GM12878 (cell line): ENCODE measurements around the gene CDKN2B-AS1. TPM values are rescaled to one million over a fixed set of nuclear protein-coding genes. Genes with fewer than 3 reads are reported as not detected.
A peak's percentile ranks its signal among the peaks of the same experiment; 100 is the strongest.

ENCODE experiments used
- ATAC-seq: fragments of 200-7000 bp; cut with Tn5 transposase; 3 replicates; pipeline ENCODE4 v1.9.1; 2020; ENCODE audit warnings: mild to moderate bottlenecking, moderate library complexity
- BruUV-seq: library from RNA; stranded (reverse); fragments of 400-500 nt; replicated peaks from 2 replicates; lab custom pipeline; 2021; lab: Mats Ljungman, UMichigan
- CTCF ChIA-PET: fragments of 300-600 bp; sonication (Branson Sonifier 250); formaldehyde crosslinking; extraction: SDS; loops from one replicate; lab custom pipeline; 2021; ENCODE audit warnings: inconsistent platforms; lab: Yijun Ruan, JAX
- POLR2A ChIA-PET: fragments of 350-600 bp; formaldehyde crosslinking; extraction: SDS; loops from one replicate; lab custom pipeline; 2021; ENCODE audit warnings: inconsistent platforms; lab: Charles Lee
- RAD21 ChIA-PET: fragments of 300-600 bp; sonication (Branson Sonifier 250); formaldehyde crosslinking; loops from one replicate; lab custom pipeline; 2023; ENCODE audit warnings: antibody characterized with exemption; ENCODE audit not compliant: unreplicated experiment; lab: Charles Lee
- SMC1A ChIA-PET: fragments of 300-600 bp; sonication (Branson Sonifier 250); formaldehyde crosslinking; loops from one replicate; lab custom pipeline; 2023; ENCODE audit not compliant: unreplicated experiment, uncharacterized antibody; lab: Charles Lee
- DNase-seq: peaks from one replicate; pipeline ENCODE4 v3.0.0-alpha.2; 2011; ENCODE audit warnings: low read depth, low spot score
- FAIRE-seq: peaks from 3 replicates; lab custom pipeline; 2011; peaks lifted over from hg19 to GRCh38; lab: Jason Lieb, UNC
- H2AFZ ChIP-seq: 2 replicates; pipeline ENCODE4 v1.6.0; 2011; ENCODE audit warnings: low read depth, low read length, control low read depth; ENCODE audit not compliant: control insufficient read depth
- H3K27ac ChIP-seq: 2 replicates; pipeline ENCODE4 v1.5.1; 2011; ENCODE audit warnings: control low read depth; ENCODE audit not compliant: control insufficient read depth, insufficient read depth
- H3K27me3 ChIP-seq, 2 experiments: replicated peaks in 1 of 2; 2 replicates each; pipeline versions ENCODE4 v1.6.0 to v1.6.1; 2011; ENCODE audit warnings: low read length in 1 of 2; ENCODE audit not compliant: control insufficient read depth in 2 of 2, insufficient read depth in 2 of 2
- H3K36me3 ChIP-seq, 2 experiments: 2 replicates each; pipeline ENCODE4 v1.5.1; 2011; ENCODE audit warnings: low read length in 1 of 2; ENCODE audit not compliant: control insufficient read depth in 2 of 2, insufficient read depth in 2 of 2
- H3K4me1 ChIP-seq: 2 replicates; pipeline ENCODE4 v1.6.1; 2011; ENCODE audit warnings: mild to moderate bottlenecking, low read length, moderate library complexity, mixed read lengths; ENCODE audit not compliant: control insufficient read depth, insufficient read depth
- H3K4me2 ChIP-seq: 2 replicates; pipeline ENCODE4 v1.6.0; 2011; ENCODE audit warnings: control low read depth; ENCODE audit not compliant: control insufficient read depth, insufficient read depth
- H3K4me3 ChIP-seq: fragments of 200-600 bp; sonication (generic); 2 replicates; pipeline ENCODE4 v1.5.1; 2016
- H3K79me2 ChIP-seq: 2 replicates; pipeline ENCODE4 v1.6.0; 2011; ENCODE audit warnings: low read length; ENCODE audit not compliant: control insufficient read depth, insufficient read depth
- H3K9ac ChIP-seq: 2 replicates; pipeline ENCODE4 v1.8.0; 2011; ENCODE audit warnings: low read length, control low read depth, mixed read lengths; ENCODE audit not compliant: control insufficient read depth, insufficient read depth
- H3K9me3 ChIP-seq: replicated peaks from 3 replicates; pipeline ENCODE4 v1.5.1; 2011; ENCODE audit warnings: mild to moderate bottlenecking, low read length; ENCODE audit not compliant: control insufficient read depth, insufficient read depth
- H4K20me1 ChIP-seq: 2 replicates; pipeline ENCODE4 v1.6.0; 2011; ENCODE audit not compliant: control insufficient read depth, insufficient read depth
- BMI1 ChIP-seq: fragments of 450-650 bp; IDR thresholded peaks from 2 replicates; pipeline ENCODE4 v1.6.1; 2016; ENCODE audit warnings: mild to moderate bottlenecking, moderate library complexity, borderline replicate concordance
- CBFB ChIP-seq: IDR thresholded peaks from 2 replicates; pipeline ENCODE4 v1.6.1; 2016; ENCODE audit warnings: antibody characterized with exemption, low read depth
- JUNB ChIP-seq: IDR thresholded peaks from 2 replicates; pipeline ENCODE4 v1.6.1; 2016; ENCODE audit warnings: antibody characterized with exemption, mild to moderate bottlenecking
- NBN ChIP-seq: fragments of 450-650 bp; IDR thresholded peaks from 2 replicates; pipeline ENCODE4 v1.6.1; 2016
- NFIC ChIP-seq: IDR thresholded peaks from 2 replicates; pipeline ENCODE4 v1.6.1; 2012; ENCODE audit warnings: low read depth, mild to moderate bottlenecking, inconsistent platforms, low read length, moderate library complexity
- NFYB ChIP-seq: IDR thresholded peaks from 2 replicates; pipeline ENCODE4 v1.6.1; 2011; ENCODE audit warnings: low read depth, mild to moderate bottlenecking, low read length, improper control_type of control experiment, moderate library complexity; ENCODE audit not compliant: insufficient read depth
- NR2C1 ChIP-seq: fragments of 450-650 bp; IDR thresholded peaks from 2 replicates; pipeline ENCODE4 v1.6.1; 2017; ENCODE audit warnings: antibody characterized with exemption, mild to moderate bottlenecking, moderate library complexity
- RELA ChIP-seq: fragments of 450-650 bp; IDR thresholded peaks from 2 replicates; pipeline ENCODE4 v1.8.0; 2014; ENCODE audit warnings: borderline replicate concordance; ENCODE audit not compliant: partially characterized antibody
- RUNX3 ChIP-seq: IDR thresholded peaks from 2 replicates; pipeline ENCODE4 v1.6.1; 2012; ENCODE audit warnings: low read length, inconsistent platforms
- SMAD1 ChIP-seq: fragments of 450-650 bp; IDR thresholded peaks from 2 replicates; pipeline ENCODE4 v1.6.1; 2018; ENCODE audit warnings: mild to moderate bottlenecking, low read depth; ENCODE audit not compliant: partially characterized antibody
- SPI1 ChIP-seq: IDR thresholded peaks from 2 replicates; pipeline ENCODE4 v1.6.1; 2011; ENCODE audit warnings: low read depth, mild to moderate bottlenecking, low read length, moderate library complexity, borderline replicate concordance; ENCODE audit not compliant: insufficient read depth
- SREBF1 ChIP-seq: IDR thresholded peaks from 2 replicates; pipeline ENCODE4 v1.6.1; 2012; ENCODE audit warnings: mild to moderate bottlenecking, low read length
- SRF ChIP-seq, 2 experiments: IDR thresholded peaks; 2 replicates each; pipeline ENCODE4 v1.6.1; 2011; ENCODE audit warnings: low read depth in 2 of 2, low read length in 2 of 2, mild to moderate bottlenecking in 1 of 2, moderate library complexity in 1 of 2
- SUZ12 ChIP-seq: fragments of 200-600 bp; sonication (generic); IDR thresholded peaks from one replicate; pipeline ENCODE4 v1.6.1; 2018; ENCODE audit warnings: antibody characterized with exemption, mild to moderate bottlenecking; ENCODE audit not compliant: unreplicated experiment
- WGBS: methylation state at CpG from one replicate; pipeline ENCODE4 v1.1.6; 2016; ENCODE audit warnings: low lambda C conversion rate; ENCODE audit not compliant: insufficient replicate concordance, insufficient coverage; ENCODE audit errors: missing lambda C conversion rate; 5-methylcytosine and 5-hydroxymethylcytosine counted together
- in situ Hi-C: fragments of 300-500 bp; cut with MboI; formaldehyde crosslinking; loops from 9 replicates; pipeline ENCODE4 v1.14.3; 2018; ENCODE audit warnings: mixed read lengths
- intact Hi-C: fragments of 100-400 bp; cut with micrococcal nuclease; formaldehyde crosslinking; loops from one replicate; pipeline ENCODE4 v1.14.2; 2022; ENCODE audit not compliant: unreplicated experiment
- polyA plus RNA-seq, 11 experiments: library from polyadenylated mRNA; depleted of rRNA in 4 of 11; unstranded in 6 of 11; stranded (reverse) in 5 of 11; fragments of >200 nt; fragmentation: Nextera tagmentation in 4 of 11; fragmentation: Illumina TruSeq in 1 of 11; extraction: Ambion mirVana in 4 of 11; extraction: Trizol in 1 of 11; gene quantifications; 1 replicate in 1 of 11; 2 replicates in 10 of 11; pipeline versions ENCODE4 v1.2.1 to v1.2.3, GENCODE V29; 2011 to 2016; ENCODE audit warnings: inconsistent platforms in 2 of 11, missing spikeins in 2 of 11, low read depth in 1 of 11
- total RNA-seq, 4 experiments: library from RNA; depleted of rRNA in 3 of 4; stranded (reverse); fragments of >200 nt in 3 of 4; fragmentation: Illumina TruSeq in 1 of 4; extraction: Trizol in 1 of 4; gene quantifications; 2 replicates each; pipeline versions ENCODE4 v1.2.1 to v1.2.3, GENCODE V29; 2013 to 2021
- TF ChIP-seq, protein P1 (sequence below): IDR thresholded peaks from 2 replicates; pipeline ENCODE4 v1.6.1; 2012; ENCODE audit warnings: low read depth, low read length, improper control_type of control experiment
- TF ChIP-seq, protein P2 (sequence below): IDR thresholded peaks from 2 replicates; pipeline ENCODE4 v1.6.1; 2011; ENCODE audit warnings: borderline replicate concordance, low read depth, mild to moderate bottlenecking, moderate library complexity, mixed read lengths, low read length; ENCODE audit not compliant: insufficient read depth; ENCODE audit errors: extremely low read length

CDKN2B-AS1 gene
- total and polyA plus RNA-seq, 10 of the 15 experiments (the other 5 are each of a cell fraction or from before 2014, with no cell fraction given) = 0.22 to 2.2 (median 1.0) TPM; not detected in 1

DNA sequence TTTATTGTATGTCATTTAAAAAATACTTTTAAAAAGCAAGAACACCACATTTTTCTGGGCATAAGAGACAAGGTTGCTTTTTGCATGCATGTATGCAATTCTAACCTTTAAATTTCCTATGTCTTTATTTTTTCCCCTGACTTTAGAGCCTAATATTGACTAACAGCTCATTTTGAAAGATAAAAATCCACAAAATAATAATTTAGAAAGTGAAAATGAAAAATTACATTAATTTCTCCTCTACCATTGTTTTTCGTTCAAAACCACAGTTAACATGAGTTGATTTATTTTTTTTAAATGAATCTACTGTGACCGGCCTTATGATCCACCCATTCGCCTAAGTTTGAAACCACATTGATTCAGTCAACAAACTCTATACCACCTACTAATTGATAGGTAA, 152.0 kb downstream of the CDKN2B-AS1 start:
- H3K79me2 ChIP-seq = no peaks in the 10 kb centered on the region
- no peak overlapping the region for H3K9ac ChIP-seq
- intact Hi-C loops = no loop called here
- no peaks in the 10 kb centered on the region for H4K20me1 ChIP-seq
- in situ Hi-C loops = no loop called here
- H2AFZ ChIP-seq = no peak overlapping the region
- no peaks in the 10 kb centered on the region for H3K4me1 ChIP-seq
- no peaks in the 10 kb centered on the region for H3K9me3 ChIP-seq
- TF ChIP-seq NFIC = peak; percentile 45; the same call in 1 of the 2 replicates
- TF ChIP-seq RUNX3 = peak; percentile 67
- peak; percentile 74 for TF ChIP-seq JUNB
- TF ChIP-seq, protein P1, sequence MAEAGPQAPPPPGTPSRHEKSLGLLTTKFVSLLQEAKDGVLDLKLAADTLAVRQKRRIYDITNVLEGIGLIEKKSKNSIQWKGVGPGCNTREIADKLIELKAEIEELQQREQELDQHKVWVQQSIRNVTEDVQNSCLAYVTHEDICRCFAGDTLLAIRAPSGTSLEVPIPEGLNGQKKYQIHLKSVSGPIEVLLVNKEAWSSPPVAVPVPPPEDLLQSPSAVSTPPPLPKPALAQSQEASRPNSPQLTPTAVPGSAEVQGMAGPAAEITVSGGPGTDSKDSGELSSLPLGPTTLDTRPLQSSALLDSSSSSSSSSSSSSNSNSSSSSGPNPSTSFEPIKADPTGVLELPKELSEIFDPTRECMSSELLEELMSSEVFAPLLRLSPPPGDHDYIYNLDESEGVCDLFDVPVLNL = no peak
- WGBS = 2% methylated on average over 3 of the region's 3 CpGs
- no peak overlapping the region for H3K4me3 ChIP-seq
- FAIRE-seq (no peak), DNase-seq (no peak), ATAC-seq (no peak)
- no peak overlapping the region for H3K4me2 ChIP-seq
- ChIA-PET RAD21 (no interaction called here), CTCF (interaction anchor here (1.6 kb wide), 1 partner anchor 8 kb away, joined by 3 read pairs; no protein-coding TSS in a partner anchor), SMC1A (interaction anchor here (1.0 to 1.7 kb wide), 3 partner anchors 16 to 41 kb away, joined by 3 to 4 read pairs (median 3); no protein-coding TSS in a partner anchor), POLR2A (no interaction called here)
- no TSS peak for BruUV-seq
- peaks cover 0 to 4% of the 10 kb centered on the region in 2 experiments; a peak in 1 of 4 replicates for H3K27me3 ChIP-seq
- H3K36me3 ChIP-seq = no peaks in the 10 kb centered on the region
- H3K27ac ChIP-seq = no peak overlapping the region

- Histone ChIP-seq H3K4me3 (no peak overlapping the region), H3K9me3 (no peaks in the 10 kb centered on the region), H2AFZ (no peak overlapping the region), H3K27me3 (peaks cover 0 to 4% of the 10 kb centered on the region in 2 experiments; a peak in 1 of 4 replicates), H3K27ac (no peak overlapping the region), H3K4me1 (no peaks in the 10 kb centered on the region), H3K4me2 (no peak overlapping the region), H3K79me2 (no peaks in the 10 kb centered on the region), H3K9ac (no peak overlapping the region), H3K36me3 (no peaks in the 10 kb centered on the region), H4K20me1 (no peaks in the 10 kb centered on the region)
- ChIA-PET RAD21 (no interaction called here), CTCF (interaction anchor here (1.6 kb wide), 1 partner anchor 9 kb away, joined by 3 read pairs; no protein-coding TSS in a partner anchor), POLR2A (no interaction called here), SMC1A (interaction anchor here (1.0 to 1.7 kb wide), 2 partner anchors 9 to 43 kb away, joined by 3 to 4 read pairs; no protein-coding TSS in a partner anchor)
- in situ Hi-C loops = no loop called here
- FAIRE-seq (peak; percentile 49), DNase-seq (no peak), ATAC-seq (peak; percentile 36; the same call in 1 of the 3 replicates)
- intact Hi-C loops = no loop called here
- BruUV-seq = no TSS peak
- 24% methylated on average over 8 of the region's 8 CpGs for WGBS
- TF ChIP-seq SRF (IDR thresholded peaks at IDR 0.05; ENCODE audit: low read depth in 2 of 2, low read length in 2 of 2) (no peak), SUZ12 (no peak), NR2C1 (no peak), BMI1 (no peak), SMAD1 (no peak), RUNX3 (no peak), CBFB (no peak), NBN (no peak), NFYB (no peak), SPI1 (no peak), RELA (no peak), SREBF1 (no peak)
- TF ChIP-seq, protein P2, sequence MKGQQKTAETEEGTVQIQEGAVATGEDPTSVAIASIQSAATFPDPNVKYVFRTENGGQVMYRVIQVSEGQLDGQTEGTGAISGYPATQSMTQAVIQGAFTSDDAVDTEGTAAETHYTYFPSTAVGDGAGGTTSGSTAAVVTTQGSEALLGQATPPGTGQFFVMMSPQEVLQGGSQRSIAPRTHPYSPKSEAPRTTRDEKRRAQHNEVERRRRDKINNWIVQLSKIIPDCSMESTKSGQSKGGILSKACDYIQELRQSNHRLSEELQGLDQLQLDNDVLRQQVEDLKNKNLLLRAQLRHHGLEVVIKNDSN = no peak
Observed at GRCh38 chr9:22147813-22148527, 153.4 kb downstream of the CDKN2B-AS1 start.
